IMR-90 (cell line): Measurements from ENCODE around the gene C2orf49.

Experiments
- BHLHE40 ChIP-seq: fragments of 150-350 bp; IDR thresholded peaks from 2 replicates; pipeline ENCODE4 v1.6.1; 2016; ENCODE audit warnings: mild to moderate bottlenecking, low read depth, low read length
- CHD1 ChIP-seq: IDR thresholded peaks from 2 replicates; pipeline ENCODE4 v1.6.1; 2012; ENCODE audit warnings: low read depth, low read length, improper control_type of control experiment
- CTCF ChIP-seq: conservative IDR thresholded peaks from 2 replicates; pipeline ENCODE4 v1.5.1; 2012; ENCODE audit warnings: mild to moderate bottlenecking, low read depth, low read length, improper control_type of control experiment
- ELK1 ChIP-seq: fragments of 150-350 bp; IDR thresholded peaks from 2 replicates; pipeline ENCODE4 v1.6.1; 2016; ENCODE audit warnings: low read depth, mild to moderate bottlenecking, low read length, moderate library complexity, borderline replicate concordance
- MAFK ChIP-seq: IDR thresholded peaks from 2 replicates; pipeline ENCODE4 v1.6.1; 2012; ENCODE audit warnings: low read depth, low read length, improper control_type of control experiment
- MAZ ChIP-seq: IDR thresholded peaks from 2 replicates; pipeline ENCODE4 v1.6.1; 2012; ENCODE audit warnings: low read depth, mild to moderate bottlenecking, low read length, improper control_type of control experiment, moderate library complexity, borderline replicate concordance
- NFE2L2 ChIP-seq: fragments of 150-350 bp; IDR thresholded peaks from 2 replicates; pipeline ENCODE4 v1.6.1; 2016; ENCODE audit warnings: low read depth, mild to moderate bottlenecking, low read length
- POLR2A ChIP-seq: IDR thresholded peaks from 2 replicates; pipeline ENCODE4 v1.6.1; 2012; ENCODE audit warnings: mild to moderate bottlenecking, low read depth, low read length
- RAD21 ChIP-seq: IDR thresholded peaks from 2 replicates; pipeline ENCODE4 v1.6.1; 2012; ENCODE audit warnings: low read length, improper control_type of control experiment
- RCOR1 ChIP-seq: IDR thresholded peaks from 2 replicates; pipeline ENCODE4 v1.6.1; 2012; ENCODE audit warnings: mild to moderate bottlenecking, low read length, improper control_type of control experiment; ENCODE audit not compliant: insufficient replicate concordance
- RFX5 ChIP-seq: IDR thresholded peaks from 2 replicates; pipeline ENCODE4 v1.8.0; 2012; ENCODE audit warnings: low read depth, mild to moderate bottlenecking, low read length, moderate library complexity
- SMC3 ChIP-seq: fragments of 150-350 bp; IDR thresholded peaks from 2 replicates; pipeline ENCODE4 v1.6.1; 2016; ENCODE audit warnings: low read depth, mild to moderate bottlenecking, antibody characterized with exemption, low read length, moderate library complexity
- USF2 ChIP-seq: fragments of 150-350 bp; IDR thresholded peaks from 2 replicates; pipeline ENCODE4 v1.6.1; 2017; ENCODE audit warnings: mild to moderate bottlenecking, antibody characterized with exemption, low read length, low read depth

GRCh38 chr2:105339414-105339813 lies 2.1 kb downstream of the C2orf49 start:
- no peak for TF ChIP-seq CTCF
- TF ChIP-seq POLR2A, result no peak
- no peak for TF ChIP-seq RFX5
- no peak for TF ChIP-seq RCOR1
- TF ChIP-seq CHD1, result no peak
- TF ChIP-seq MAZ, result no peak
- no peak for TF ChIP-seq ELK1
- TF ChIP-seq RAD21, result no peak
- no peak for TF ChIP-seq BHLHE40
- TF ChIP-seq USF2, result no peak
- TF ChIP-seq SMC3, result no peak
- no peak for TF ChIP-seq MAFK
- TF ChIP-seq NFE2L2, result no peak
